ENCODE data around the gene NALCN. TPM values are rescaled to one million over a fixed set of nuclear protein-coding genes. Genes with fewer than 3 reads are reported as not detected.

The NALCN gene
- total and polyA plus RNA-seq, 4 donors = 0.11 to 0.64 (median 0.37) TPM

DNA sequence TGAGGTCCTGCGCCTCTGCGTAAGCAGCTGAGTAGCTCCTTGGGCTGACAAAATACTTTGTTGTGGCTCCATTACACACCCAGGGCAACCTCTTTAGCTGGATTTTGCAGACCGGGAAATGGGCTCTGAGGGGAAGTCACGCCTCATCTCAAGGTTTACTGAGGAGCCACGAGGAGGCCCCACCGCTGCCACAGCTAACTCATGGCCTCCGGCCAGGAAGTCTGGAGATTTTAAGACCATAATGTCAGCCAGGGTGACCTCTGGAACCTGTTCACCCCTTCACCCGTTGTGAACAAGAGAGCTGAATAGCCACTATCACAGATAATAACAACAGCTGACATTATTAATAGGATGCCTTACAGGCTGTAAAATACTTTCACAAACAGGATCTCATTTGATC lies 390.4 kb downstream of the NALCN start:
- Histone ChIP-seq H3K9me3 (ENCODE audit: control insufficient read depth in 4 of 4, insufficient read depth in 3 of 4, low read length in 3 of 4) (peaks cover 0 to 1% (median 0%) of the 10 kb centered on the region in 4 donors), H3K9ac (ENCODE audit: insufficient read depth in 1 of 2, low read length in 2 of 2) (no peak overlapping the region), H3K27me3 (ENCODE audit: control insufficient read depth in 3 of 3, insufficient read depth in 3 of 3, low read length in 2 of 3) (no peaks in the 10 kb centered on the region), H3K4me3 (no peak overlapping the region), H3K4me1 (ENCODE audit: control insufficient read depth in 5 of 5, insufficient read depth in 5 of 5, low read length in 5 of 5) (no peaks in the 10 kb centered on the region), H3K27ac (ENCODE audit: low read depth in 1 of 2, low read length in 1 of 2) (no peak overlapping the region), H3K36me3 (ENCODE audit: control insufficient read depth in 4 of 4, insufficient read depth in 4 of 4, low read length in 4 of 4) (no peaks in the 10 kb centered on the region)
- DNase-seq = no peak
- WGBS, 2 donors = 45 to 55% methylated on average over 8 of the region's 8 CpGs
- no peak for ATAC-seq (ENCODE audit: insufficient read depth, low FRiP score)
- TF ChIP-seq, protein P1, sequence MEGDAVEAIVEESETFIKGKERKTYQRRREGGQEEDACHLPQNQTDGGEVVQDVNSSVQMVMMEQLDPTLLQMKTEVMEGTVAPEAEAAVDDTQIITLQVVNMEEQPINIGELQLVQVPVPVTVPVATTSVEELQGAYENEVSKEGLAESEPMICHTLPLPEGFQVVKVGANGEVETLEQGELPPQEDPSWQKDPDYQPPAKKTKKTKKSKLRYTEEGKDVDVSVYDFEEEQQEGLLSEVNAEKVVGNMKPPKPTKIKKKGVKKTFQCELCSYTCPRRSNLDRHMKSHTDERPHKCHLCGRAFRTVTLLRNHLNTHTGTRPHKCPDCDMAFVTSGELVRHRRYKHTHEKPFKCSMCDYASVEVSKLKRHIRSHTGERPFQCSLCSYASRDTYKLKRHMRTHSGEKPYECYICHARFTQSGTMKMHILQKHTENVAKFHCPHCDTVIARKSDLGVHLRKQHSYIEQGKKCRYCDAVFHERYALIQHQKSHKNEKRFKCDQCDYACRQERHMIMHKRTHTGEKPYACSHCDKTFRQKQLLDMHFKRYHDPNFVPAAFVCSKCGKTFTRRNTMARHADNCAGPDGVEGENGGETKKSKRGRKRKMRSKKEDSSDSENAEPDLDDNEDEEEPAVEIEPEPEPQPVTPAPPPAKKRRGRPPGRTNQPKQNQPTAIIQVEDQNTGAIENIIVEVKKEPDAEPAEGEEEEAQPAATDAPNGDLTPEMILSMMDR (IDR thresholded peaks at IDR 0.05; ENCODE audit: control extremely low read depth, extremely low read depth) = no peak

DNA sequence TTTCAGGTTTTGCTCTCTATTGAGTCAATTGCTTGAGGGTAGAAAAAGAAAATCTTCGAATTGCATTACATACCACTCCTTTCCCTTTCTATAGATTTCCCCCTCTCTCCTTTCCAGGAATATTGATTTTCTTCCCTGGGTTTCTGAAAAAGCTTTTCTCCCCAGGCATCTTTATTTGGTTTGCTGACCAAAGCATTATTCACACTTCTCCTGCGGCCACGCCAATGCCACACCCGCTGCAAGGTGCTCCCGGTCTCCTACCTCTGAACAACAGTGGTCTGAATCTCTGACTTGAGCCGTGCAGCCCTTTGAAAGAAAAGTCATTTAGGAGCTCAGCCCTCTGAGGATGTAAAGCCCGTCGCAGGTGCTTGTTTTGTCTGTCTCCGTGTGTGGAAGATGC lies 390.8 kb downstream of the NALCN start:
- TF ChIP-seq, protein P1 (IDR thresholded peaks at IDR 0.05; ENCODE audit: control extremely low read depth, extremely low read depth) = no peak
- Histone ChIP-seq H3K4me3 (no peak overlapping the region), H3K9me3 (ENCODE audit: control insufficient read depth in 4 of 4, insufficient read depth in 3 of 4, low read length in 3 of 4) (peaks cover 0 to 1% (median 0%) of the 10 kb centered on the region in 4 donors), H3K4me1 (ENCODE audit: control insufficient read depth in 5 of 5, insufficient read depth in 5 of 5, low read length in 5 of 5) (no peaks in the 10 kb centered on the region), H3K36me3 (ENCODE audit: control insufficient read depth in 4 of 4, insufficient read depth in 4 of 4, low read length in 4 of 4) (no peaks in the 10 kb centered on the region), H3K9ac (ENCODE audit: insufficient read depth in 1 of 2, low read length in 2 of 2) (no peak overlapping the region), H3K27me3 (ENCODE audit: control insufficient read depth in 3 of 3, insufficient read depth in 3 of 3, low read length in 2 of 3) (no peaks in the 10 kb centered on the region), H3K27ac (ENCODE audit: low read depth in 1 of 2, low read length in 1 of 2) (no peak overlapping the region)
- 82 to 91% methylated on average over 9 of the region's 9 CpGs for WGBS, 2 donors
- ATAC-seq (ENCODE audit: insufficient read depth, low FRiP score) (no peak), DNase-seq (no peak)

DNA sequence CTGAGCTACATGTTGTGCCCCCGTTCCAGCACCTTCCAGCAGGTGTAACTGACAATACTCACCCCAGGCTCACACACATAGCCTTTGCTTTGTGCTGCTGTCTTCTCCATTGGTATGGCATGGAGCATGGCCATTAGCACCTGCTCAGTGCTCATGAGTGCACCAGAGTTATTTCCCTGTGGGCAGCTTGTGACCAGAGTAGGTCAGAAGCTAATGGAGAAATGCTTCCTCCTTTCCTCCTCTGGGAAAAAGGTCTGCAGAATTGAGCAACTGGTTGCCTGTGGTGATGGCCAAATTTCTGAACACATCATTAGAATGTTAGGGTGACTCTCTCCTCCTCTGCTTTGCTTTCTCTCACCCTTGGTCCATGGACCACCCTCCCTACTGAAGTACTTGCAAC lies 397.2 kb downstream of the NALCN start:
- no peak overlapping the region for H3K4me3 ChIP-seq
- no peaks in the 10 kb centered on the region for H3K36me3 ChIP-seq (ENCODE audit: control insufficient read depth in 4 of 4, insufficient read depth in 4 of 4, low read length in 4 of 4)
- TF ChIP-seq, protein P1 (IDR thresholded peaks at IDR 0.05; ENCODE audit: control extremely low read depth, extremely low read depth) = no peak
- H3K9ac ChIP-seq (ENCODE audit: insufficient read depth in 1 of 2, low read length in 2 of 2) = no peak overlapping the region
- ATAC-seq (ENCODE audit: insufficient read depth, low FRiP score) = no peak
- peaks cover 0 to 1% (median 0%) of the 10 kb centered on the region in 4 donors for H3K9me3 ChIP-seq (ENCODE audit: control insufficient read depth in 4 of 4, insufficient read depth in 3 of 4, low read length in 3 of 4)
- H3K4me1 ChIP-seq (ENCODE audit: control insufficient read depth in 5 of 5, insufficient read depth in 5 of 5, low read length in 5 of 5) = no peaks in the 10 kb centered on the region
- no peak overlapping the region for H3K27ac ChIP-seq (ENCODE audit: low read depth in 1 of 2, low read length in 1 of 2)
- no peak for DNase-seq
- WGBS, 2 donors = 36 to 89% methylated on average over 1 of the region's 1 CpG
- H3K27me3 ChIP-seq (ENCODE audit: control insufficient read depth in 3 of 3, insufficient read depth in 3 of 3, low read length in 2 of 3) = no peaks in the 10 kb centered on the region

DNA sequence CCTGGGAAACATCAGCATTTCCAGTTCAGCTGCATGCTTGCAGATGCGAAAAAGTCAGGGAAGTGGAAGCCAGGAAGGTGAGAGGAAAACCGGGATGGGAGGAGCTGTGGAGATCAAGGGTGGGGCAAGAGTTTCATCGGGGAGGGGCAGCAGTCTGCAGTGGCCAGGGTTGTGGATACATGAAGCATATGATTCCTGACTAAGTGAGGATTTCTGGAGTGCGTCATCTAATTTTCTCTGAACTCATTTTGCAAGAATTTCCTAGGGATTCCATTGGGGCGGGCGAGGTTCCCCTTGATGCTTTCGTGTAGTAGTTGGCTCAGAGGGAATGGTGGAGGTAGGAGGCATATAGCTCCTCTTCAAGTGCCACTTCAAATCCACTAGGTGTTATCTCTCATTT lies 397.6 kb downstream of the NALCN start:
- no peak for ATAC-seq (ENCODE audit: insufficient read depth, low FRiP score)
- TF ChIP-seq, protein P1 (IDR thresholded peaks at IDR 0.05; ENCODE audit: control extremely low read depth, extremely low read depth) = no peak
- no peak for DNase-seq
- H3K27me3 ChIP-seq (ENCODE audit: control insufficient read depth in 3 of 3, insufficient read depth in 3 of 3, low read length in 2 of 3) = no peaks in the 10 kb centered on the region
- H3K4me1 ChIP-seq (ENCODE audit: control insufficient read depth in 5 of 5, insufficient read depth in 5 of 5, low read length in 5 of 5) = no peaks in the 10 kb centered on the region
- H3K9ac ChIP-seq (ENCODE audit: insufficient read depth in 1 of 2, low read length in 2 of 2) = no peak overlapping the region
- H3K27ac ChIP-seq (ENCODE audit: low read depth in 1 of 2, low read length in 1 of 2) = no peak overlapping the region
- no peaks in the 10 kb centered on the region for H3K36me3 ChIP-seq (ENCODE audit: control insufficient read depth in 4 of 4, insufficient read depth in 4 of 4, low read length in 4 of 4)
- H3K4me3 ChIP-seq = no peak overlapping the region
- H3K9me3 ChIP-seq (ENCODE audit: control insufficient read depth in 4 of 4, insufficient read depth in 3 of 4, low read length in 3 of 4) = peaks cover 0 to 1% (median 0%) of the 10 kb centered on the region in 4 donors
- 58 to 73% methylated on average over 7 of the region's 7 CpGs for WGBS, 2 donors

Data from lung (tissue), 12 donors.